AG09319 (cell line): Measurements from ENCODE around the gene ARMC2.
A peak's percentile ranks its signal among the peaks of the same experiment; 100 is the strongest.
"Not testable (repeated sequence)": the region's sequence is repeated elsewhere in the genome, so short reads cannot be mapped to it uniquely, and the experiment has no call there.

Experiments
- DNase-seq: peaks from one replicate; pipeline ENCODE4 v3.0.0-alpha.2; 2010; ENCODE audit warnings: low read depth; ENCODE audit errors: extremely low read depth
- TF ChIP-seq, protein P1 (sequence below): IDR thresholded peaks from 2 replicates; pipeline ENCODE4 v1.5.1; 2011; ENCODE audit warnings: low read depth, mild to moderate bottlenecking, inconsistent platforms, low read length, moderate library complexity

Gene ARMC2

DNA sequence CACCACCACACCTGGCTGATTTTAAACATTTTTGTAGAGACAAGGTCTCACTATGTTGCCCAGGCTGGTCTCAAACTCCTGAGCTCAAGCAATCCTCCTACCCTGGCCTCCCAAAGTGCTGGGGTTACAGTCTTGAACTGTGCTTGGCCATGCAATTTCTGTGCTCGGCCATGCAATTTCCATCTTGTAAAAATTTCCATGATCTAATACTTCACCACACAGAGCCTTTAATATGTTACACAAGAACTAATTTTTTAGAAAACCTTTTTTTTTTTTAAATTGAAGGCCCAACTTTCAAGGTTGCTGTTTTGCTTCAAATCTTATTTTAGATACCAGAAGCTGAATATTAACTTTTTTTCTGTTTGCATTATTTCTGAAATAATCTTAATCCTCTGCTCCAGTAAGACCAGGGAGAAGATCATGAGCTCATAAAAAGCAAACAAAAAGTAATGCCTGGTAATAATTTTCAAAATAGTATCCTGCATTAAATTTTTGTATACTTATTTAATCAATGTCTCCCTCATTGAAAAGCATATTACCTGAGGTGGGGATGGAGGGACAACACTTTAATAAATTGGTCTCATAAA, 38.1 kb upstream of the ARMC2 start:
- TF ChIP-seq, protein P1, sequence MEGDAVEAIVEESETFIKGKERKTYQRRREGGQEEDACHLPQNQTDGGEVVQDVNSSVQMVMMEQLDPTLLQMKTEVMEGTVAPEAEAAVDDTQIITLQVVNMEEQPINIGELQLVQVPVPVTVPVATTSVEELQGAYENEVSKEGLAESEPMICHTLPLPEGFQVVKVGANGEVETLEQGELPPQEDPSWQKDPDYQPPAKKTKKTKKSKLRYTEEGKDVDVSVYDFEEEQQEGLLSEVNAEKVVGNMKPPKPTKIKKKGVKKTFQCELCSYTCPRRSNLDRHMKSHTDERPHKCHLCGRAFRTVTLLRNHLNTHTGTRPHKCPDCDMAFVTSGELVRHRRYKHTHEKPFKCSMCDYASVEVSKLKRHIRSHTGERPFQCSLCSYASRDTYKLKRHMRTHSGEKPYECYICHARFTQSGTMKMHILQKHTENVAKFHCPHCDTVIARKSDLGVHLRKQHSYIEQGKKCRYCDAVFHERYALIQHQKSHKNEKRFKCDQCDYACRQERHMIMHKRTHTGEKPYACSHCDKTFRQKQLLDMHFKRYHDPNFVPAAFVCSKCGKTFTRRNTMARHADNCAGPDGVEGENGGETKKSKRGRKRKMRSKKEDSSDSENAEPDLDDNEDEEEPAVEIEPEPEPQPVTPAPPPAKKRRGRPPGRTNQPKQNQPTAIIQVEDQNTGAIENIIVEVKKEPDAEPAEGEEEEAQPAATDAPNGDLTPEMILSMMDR: no peak
- no peak for DNase-seq

DNA sequence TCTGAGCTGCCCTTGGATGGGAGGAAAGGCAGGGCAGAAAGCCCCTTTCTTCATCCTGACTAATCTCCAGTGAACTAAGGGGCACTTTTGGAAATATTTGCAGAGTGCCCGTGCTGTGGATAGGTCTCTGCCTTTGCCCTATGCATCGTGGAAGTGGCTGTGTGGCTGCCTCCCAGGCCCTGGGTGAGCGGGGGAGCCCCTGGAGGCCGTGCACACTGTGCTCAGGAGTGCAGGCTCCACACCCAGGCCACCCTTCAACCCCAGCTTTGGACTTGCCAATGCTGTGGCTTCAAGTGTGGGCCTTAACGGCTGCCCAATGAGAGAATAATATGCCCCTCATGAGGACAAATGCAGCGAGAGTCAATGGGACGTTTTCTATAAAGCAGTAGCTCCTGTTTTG, 36.7 kb upstream of the ARMC2 start:
- no peak for DNase-seq
- TF ChIP-seq, protein P1: no peak

DNA sequence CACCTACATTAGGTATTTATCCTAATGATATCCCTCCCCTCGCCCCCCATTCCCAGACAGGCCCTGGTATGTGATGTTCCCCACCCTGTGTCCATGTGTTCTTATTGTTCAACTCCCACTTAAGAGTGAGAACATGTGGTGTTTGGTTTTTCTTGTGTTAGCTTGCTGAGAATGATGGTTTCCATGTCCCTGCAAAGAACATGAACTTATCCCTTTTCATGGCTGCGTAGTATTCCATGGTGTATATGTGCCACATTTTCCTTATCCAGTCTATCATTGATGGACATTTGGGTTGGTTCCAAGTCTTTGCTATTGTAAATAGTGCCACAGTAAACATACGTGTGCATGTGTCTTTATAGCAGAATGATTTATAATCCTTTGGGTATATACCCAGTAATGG, 35.0 kb upstream of the ARMC2 start:
- DNase-seq: not testable (repeated sequence)

GRCh38 chr6:108817276-108817675, 30.9 kb upstream of the ARMC2 start:
- not testable (repeated sequence) for DNase-seq

DNA sequence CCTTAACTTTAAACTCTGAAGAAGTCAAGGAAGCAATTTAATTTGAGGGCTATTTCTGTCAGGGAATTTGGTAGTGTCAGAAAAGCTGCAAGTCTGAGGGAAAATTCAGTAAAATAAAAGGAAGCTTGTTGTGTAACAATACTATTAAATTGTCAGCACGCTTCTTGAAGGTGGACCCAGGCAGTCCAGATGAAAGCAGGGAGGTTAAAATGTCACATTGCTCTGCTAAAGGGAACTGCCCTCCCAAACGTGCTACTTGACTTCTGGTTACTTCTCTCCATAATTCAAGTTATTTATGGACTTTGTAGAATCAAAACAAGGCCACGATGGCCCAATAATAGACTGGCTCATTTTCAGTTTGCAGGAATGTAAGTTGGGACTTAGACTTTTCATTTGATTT, 28.2 kb upstream of the ARMC2 start:
- DNase-seq: no peak
- TF ChIP-seq, protein P1: no peak

DNA sequence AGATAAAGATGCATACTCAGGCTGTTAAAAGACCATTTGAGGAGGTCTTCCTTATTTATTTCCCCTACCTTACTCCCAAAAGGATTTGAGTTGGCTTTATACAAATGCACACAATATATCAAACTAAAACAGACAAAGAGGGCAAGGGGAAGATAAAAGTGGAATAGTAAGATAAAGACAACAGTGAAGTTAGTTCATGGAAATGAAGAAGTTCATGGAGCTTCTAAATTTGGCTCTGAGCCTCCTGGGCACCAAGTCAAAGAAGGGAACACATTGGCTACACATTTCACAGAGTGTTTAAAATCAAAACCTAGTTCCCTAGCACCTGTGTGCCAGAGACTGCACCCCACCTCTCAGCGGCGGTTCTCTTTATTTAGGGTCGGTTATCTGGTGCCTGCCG, 25.8 kb upstream of the ARMC2 start:
- TF ChIP-seq, protein P1: no peak
- no peak for DNase-seq

GRCh38 chr6:108825326-108825725, 22.9 kb upstream of the ARMC2 start:
- DNase-seq: no peak
- TF ChIP-seq, protein P1: no peak

DNA sequence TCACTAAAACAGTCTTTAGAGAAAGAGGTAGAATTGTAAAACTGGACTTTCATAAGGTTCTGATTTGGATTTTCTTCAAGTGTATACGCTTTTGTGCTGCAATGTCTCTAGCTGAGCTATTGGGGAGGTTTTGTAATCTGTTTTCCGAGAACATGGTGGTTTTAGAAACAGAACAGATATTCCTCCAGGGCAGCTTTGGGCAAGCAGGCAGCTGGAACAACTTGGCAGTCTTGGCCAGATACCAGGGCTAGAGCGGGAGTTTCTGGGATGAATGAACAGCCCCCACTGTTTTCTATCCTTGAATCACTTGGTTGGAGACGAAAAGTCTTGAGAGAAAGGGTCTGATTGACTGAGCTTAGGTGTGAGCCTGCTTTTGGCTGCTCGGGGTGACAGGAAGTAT, 17.1 kb upstream of the ARMC2 start:
- peak; percentile 15 for DNase-seq
- TF ChIP-seq, protein P1: no peak

- DNase-seq: no peak
- TF ChIP-seq, protein P1: no peak
Observed at GRCh38 chr6:108832738-108833137, 15.5 kb upstream of the ARMC2 start.
